SK-MEL-5 (cell line): ENCODE data around the gene PER3. TPM values are rescaled to one million over a fixed set of nuclear protein-coding genes. Genes with fewer than 3 reads are reported as not detected.
A peak's percentile ranks its signal among the peaks of the same experiment; 100 is the strongest.

Source experiments
- DNase-seq: peaks from one replicate; pipeline ENCODE4 v3.0.0-alpha.2; 2016; ENCODE audit warnings: low read depth, low spot score
- in situ Hi-C: cut with HindIII; loops from 2 replicates; pipeline ENCODE4 v1.10.0; 2016; ENCODE audit warnings: low sequenced_read_pairs, high pct_unique_total_duplicates, low pct_unique_long_range_greater_than_20kb
- polyA plus RNA-seq, 2 experiments: library from polyadenylated mRNA; depleted of rRNA; stranded (reverse); fragments of >200 nt; gene quantifications; 2 replicates each; pipeline ENCODE4 v1.2.3, GENCODE V29; 2015
- total RNA-seq: library from RNA; depleted of rRNA; stranded (reverse); fragments of >200 nt; shearing (Covaris generic); gene quantifications from 2 replicates; pipeline ENCODE4 v1.2.3, GENCODE V29; 2014; rRNA removed

The PER3 gene
- total RNA-seq = 8.8 and 9.4 TPM in 2 replicates
- 11.4 and 16.6 TPM in 2 replicates for polyA plus RNA-seq (2015; cell fraction: cytosol; rRNA removed)
- 27.9 and 38.6 TPM in 2 replicates for polyA plus RNA-seq (2015; cell fraction: nucleus; rRNA removed)

DNA sequence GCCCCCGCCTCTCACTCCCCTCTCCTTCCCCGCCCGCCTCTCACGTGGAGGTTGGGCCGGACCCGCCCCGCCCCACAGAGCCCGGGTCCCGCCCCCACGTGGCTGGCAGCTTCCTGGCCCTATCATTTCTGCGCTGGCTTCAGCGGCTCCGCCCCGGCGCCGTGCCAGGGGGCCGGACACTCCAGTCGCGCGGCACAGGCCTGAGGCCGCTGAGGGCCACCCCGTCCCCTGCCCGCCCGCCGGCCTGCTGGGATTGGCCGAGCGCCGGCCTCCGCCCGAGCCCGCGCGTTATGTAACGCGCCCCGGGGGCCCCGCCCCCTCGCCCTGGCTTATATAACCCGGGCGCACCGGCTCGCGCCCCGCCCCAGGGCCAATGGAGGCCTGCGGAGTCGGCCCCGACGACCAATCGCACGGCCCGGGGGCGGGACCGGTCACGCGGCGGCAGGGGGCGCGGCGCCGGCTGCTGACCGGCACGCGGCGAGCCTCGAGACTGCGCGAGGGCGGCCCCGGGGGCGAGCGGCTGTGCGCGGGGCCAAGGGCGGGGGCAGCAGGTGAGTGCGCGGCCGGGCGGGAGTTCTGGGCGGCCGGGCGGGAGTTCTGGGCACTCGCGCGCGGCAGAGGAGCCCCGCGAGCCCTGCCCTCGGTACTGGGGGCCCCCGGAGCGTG, at the start of gene PER3:
Gene PER3, plus strand, starts transcription at position 466 of the 666 bp plus-strand sequence. CDS start 587 bp downstream, outside the sequence.
- peak; percentile 94 for DNase-seq
- in situ Hi-C loops = no loop called here

DNA sequence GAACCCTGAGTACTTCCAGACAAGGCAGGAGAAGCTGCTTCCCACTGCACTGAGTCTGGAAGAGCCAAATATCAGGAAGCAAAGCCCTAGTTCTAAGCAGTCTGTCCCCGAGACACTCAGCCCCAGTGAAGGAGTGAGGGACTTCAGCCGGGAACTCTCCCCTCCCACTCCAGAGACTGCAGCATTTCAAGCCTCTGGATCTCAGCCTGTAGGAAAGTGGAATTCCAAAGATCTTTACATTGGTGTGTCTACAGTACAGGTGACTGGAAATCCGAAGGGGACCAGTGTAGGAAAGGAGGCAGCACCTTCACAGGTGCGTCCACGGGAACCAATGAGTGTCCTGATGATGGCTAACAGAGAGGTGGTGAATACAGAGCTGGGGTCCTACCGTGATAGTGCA, 46.0 kb upstream of the PER3 start:
- DNase-seq = no peak
- in situ Hi-C loops = no loop called here

DNA sequence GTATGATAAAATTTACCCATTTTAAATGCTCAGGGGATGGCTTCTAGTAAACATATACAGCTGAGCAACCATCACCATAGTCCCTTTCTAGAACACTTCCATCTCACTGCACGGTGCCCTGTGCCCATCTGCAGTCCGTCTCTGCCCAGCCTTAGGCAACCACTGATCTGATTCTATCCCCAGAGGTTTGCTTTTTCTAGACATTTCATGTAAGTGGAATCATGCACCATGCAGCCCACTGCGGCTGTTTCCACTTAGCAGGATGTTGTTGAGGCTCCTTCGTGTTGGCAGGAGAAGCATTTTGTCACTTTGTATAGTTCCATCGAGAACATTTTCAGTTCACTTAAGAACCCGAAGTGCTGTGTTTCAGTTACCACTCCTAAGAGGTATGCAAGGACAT, 40.7 kb upstream of the PER3 start:
- DNase-seq = no peak
- in situ Hi-C loops = no loop called here

DNA sequence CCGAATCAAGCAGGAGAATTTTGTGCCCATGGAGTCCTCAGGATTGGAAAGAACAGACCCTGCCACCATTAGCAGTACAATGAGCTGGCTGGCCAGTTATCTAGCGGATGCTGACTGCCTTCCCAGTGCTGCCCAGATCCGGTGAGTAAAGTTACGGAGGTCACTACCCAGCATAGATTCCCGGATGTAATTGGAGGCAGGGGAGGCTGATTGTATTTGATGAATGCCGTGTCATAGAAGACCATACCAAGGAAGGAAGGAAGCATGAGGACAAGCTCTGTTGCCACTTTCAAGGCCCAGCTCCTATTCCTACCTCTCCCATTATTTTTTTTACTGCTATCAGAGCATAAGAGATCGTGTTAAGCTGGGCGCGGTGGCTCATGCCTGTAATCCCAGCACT, 39.2 kb upstream of the PER3 start:
- in situ Hi-C loops = no loop called here
- DNase-seq = no peak

DNA sequence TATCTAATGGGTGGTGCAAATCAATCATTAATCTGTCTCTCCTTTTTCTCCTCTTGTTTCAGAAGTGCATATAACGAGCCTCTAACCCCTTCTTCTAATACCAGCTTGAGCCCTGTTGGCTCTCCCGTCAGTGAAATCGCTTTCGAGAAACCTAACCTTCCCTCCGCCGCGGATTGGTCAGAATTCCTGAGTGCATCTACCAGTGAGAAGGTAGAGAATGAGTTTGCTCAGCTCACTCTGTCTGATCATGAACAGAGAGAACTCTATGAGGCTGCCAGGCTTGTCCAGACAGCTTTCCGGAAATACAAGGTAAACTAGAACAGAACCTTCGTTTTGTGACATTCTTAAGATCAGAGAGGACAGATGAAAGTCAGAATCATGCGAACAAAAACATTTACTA, 38.3 kb upstream of the PER3 start:
- in situ Hi-C loops = no loop called here
- DNase-seq = no peak

DNA sequence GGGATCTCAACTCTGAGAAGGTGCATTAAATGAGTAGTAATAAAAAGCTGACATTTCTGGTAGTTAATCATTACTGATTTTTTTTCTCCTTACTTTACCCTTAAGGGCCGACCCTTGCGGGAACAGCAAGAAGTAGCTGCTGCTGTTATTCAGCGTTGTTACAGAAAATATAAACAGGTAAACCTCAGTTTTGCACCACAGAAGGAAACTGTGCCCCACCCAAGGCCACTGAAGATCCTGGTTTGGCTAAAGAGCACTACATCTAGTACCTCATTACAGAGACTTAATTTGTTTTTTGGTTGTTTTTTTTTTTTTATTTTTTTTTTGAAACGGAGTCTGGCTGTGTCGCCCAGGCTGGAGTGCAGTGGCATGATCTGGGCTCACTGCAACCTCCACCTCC, 36.5 kb upstream of the PER3 start:
- in situ Hi-C loops = no loop called here

DNA sequence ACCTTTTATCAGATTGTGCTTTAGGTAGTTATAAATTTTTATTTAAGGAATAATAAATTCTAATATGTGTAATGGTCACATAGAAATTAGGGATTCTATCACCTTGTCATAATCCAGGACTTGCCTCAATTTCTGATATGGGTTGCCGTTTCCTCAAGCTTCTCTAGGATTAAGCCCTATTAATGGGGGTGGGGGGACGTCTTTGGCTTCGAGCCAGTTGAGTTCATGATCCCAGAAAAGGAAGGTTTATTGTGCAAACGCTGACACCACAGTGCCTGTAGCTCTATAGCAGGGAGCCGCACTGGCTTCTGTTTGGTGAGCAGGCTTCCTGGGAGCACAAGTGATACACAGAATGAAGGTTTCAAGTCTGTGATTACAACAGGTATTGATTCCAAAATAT, 35.0 kb upstream of the PER3 start:
- DNase-seq = no peak
- in situ Hi-C loops = no loop called here

More for the DNA sequence above, 36.5 kb upstream of the PER3 start:
- DNase-seq = no peak

DNA sequence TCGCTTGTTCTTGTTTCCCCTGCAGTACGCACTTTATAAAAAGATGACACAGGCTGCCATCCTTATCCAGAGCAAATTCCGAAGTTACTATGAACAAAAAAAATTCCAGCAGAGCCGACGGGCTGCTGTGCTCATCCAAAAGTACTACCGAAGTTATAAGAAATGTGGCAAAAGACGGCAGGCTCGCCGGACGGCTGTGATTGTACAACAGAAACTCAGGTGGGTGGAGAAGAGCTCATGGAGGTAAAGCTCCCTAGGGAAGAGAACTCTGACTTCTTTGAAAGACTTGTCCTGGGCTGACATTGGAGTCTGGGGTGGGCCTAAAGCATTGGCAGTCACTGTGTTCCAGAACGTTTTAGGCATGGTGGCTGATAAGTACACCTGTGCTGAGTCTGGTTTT, 32.9 kb upstream of the PER3 start:
- DNase-seq = no peak
- in situ Hi-C loops = no loop called here

DNA sequence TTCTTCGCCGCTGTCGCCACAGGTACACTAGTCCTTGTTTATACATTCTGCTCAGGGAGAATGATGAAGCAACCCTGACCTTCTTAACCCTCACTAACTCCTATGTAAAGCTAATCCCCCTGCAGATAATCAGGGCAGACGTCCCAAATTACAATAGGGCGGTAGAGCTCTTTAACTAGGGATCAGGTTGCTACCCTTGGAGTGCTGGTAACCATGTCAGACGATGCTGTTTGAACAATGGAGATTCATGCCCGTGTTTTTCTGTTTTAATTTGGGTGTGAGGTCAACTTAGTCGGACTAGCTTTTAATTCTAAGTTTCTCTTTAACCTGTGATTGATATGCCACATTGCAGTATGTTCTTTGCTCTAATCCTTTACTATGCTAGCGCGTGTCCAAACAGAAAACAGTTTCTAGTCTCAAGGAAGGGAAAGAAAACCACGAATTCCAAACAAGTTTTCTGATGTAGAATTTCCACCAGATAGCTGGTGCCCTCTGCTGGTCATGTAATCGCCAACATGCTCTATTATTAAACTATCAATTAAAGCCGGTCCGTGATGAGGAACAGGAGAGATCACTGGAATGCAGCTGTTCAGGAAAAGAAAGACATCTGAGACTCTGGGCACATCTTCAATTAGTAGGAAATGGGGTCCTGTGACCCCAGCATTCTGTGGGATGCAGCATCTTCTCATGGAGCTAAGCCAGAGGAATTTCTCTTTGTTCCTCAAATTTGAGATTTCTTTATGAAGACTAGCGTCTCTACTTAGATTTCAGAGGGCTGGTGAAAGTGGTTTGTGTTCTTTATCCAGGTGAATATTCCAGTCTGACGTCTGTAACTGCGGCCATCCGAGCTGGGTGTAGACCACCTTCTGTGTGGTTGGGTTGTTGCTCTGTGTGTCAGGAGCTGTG, 31.3 kb upstream of the PER3 start:
- in situ Hi-C loops = no loop called here
- DNase-seq = peak; percentile 70

DNA sequence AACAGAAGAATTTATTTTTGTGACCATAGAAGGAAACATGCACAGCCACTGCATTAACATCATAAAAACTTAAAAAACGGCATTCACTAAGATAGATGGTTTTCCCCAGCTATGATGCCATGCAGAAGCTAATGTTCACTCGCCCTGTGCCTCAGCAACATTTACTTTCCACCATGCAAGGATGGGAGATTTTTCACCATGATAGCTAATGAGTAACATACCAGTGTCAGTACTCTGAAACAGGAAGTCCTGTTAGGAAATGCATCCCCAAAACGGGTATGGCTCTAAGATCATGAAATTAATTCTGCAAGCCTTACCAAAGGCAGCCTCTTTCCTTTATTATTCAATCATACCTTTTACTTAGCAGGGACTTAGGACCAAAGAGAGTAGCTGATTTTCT, 30.4 kb upstream of the PER3 start:
- DNase-seq = no peak
- in situ Hi-C loops = no loop called here

DNA sequence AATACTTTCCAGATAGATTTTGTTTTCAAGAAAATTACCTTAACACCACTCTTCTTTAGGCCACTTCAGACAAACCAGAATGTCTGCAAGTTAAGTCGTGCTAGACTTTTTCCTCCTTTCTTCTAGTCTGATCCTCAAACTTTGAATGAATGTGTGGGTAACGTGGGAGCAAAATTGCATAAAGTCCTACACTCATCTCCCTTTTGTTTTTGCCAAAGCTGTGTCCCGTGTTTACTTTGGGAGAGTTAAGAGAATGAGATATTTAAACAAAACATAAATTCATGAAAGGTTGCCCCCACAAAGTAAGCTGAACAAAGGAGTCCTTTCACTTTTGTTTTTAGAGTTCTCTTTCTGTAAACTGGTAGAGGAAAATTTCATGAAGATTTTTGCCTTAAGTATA, 29.9 kb upstream of the PER3 start:
- peak; percentile 36 for DNase-seq
- in situ Hi-C loops = no loop called here

DNA sequence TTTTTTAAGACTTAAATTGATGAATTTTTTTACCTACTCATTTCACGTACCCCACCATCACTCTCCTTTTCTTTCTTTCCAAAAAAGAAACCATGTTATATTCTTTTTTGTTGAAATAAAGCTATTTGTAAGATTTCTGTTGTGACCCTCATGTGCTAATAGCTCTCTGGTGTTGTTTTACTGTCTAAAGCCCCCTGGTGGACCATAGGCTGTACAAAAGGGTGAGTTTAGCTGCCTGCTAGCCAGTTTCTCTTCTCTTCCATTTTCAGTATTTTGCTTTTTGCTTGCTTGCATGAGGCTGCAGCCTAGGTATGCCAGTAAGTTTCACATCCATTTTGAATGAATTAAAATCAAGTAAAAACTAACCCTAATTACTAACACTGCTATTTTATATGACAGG, 28.6 kb upstream of the PER3 start:
- DNase-seq = peak; percentile 64
- in situ Hi-C loops = no loop called here

DNA sequence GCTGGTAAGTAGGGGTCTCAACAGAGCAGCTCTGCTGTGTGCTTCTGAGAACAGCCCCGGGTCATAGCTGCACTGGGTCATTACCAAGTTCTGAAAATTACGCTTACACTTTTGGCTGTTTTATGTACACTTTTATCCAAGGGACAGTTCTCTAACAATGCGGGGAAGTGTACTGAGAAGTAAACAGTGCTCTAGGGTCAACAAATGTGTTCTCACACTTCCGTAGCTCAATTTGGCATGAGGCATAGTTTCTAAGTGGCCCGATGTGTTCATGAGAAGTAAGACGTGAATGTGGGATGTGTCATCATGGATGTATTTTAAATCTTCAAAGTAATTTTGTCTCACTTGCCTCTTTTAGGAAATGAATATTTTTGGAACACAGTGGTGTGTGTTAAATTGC, 23.8 kb upstream of the PER3 start:
- no peak for DNase-seq
- in situ Hi-C loops = no loop called here

DNA sequence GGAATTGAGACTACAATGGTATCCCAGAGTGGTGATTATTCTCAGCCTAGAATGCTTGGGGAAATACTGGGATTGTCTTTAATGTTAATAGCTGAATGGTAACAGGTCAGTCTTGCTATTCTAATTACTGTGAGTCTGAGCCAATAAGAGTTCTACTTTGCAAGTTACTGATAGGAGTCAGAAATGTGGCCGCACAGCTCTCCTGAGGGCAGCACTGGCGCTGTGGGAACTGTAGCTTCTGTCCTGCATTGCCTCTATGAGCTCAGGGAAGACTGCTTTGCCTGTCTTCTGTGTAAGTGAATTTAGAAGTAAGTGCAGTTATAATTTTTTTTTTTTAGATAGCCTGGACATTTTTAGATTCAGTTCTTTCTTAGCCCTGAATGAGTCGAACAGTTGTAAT, 23.0 kb upstream of the PER3 start:
- no peak for DNase-seq
- in situ Hi-C loops = no loop called here

DNA sequence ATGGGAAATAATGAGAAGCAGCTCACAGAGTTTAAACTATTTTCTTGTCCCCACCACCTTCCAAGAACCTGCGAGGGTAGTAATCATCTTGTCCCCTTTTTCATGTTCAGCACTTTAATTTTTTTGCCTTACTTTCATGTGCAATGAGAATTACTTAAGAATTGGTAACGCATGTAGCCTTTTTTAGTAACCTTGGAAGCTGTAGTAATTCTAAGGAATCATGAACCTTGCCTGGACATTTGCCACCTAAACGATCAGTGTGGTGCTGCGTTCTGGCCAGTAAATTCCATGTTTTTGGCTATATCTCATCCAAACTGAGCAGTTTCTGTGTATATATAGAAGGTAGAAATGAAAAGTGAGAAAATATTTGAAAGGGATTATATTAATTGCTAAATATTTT, 16.9 kb upstream of the PER3 start:
- no peak for DNase-seq
- in situ Hi-C loops = no loop called here

DNA sequence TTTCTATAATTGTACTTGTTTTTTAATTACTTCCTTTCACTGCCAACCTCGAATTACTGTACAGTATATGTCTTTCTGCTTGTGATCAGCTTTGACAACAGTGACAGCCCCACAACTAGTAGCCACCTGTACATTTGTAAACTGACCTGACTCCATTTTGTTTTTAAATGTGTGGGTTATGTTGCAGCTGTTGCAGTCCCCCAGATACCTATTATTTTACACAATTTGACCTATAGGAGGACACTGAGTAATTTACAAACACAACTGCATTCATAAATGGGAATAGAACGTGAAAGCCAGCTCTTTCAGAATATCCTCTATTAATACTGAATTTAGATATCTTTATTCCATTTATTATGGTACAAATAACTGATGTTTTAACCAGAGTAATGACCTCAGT, 15.5 kb upstream of the PER3 start:
- in situ Hi-C loops = no loop called here
- no peak for DNase-seq

DNA sequence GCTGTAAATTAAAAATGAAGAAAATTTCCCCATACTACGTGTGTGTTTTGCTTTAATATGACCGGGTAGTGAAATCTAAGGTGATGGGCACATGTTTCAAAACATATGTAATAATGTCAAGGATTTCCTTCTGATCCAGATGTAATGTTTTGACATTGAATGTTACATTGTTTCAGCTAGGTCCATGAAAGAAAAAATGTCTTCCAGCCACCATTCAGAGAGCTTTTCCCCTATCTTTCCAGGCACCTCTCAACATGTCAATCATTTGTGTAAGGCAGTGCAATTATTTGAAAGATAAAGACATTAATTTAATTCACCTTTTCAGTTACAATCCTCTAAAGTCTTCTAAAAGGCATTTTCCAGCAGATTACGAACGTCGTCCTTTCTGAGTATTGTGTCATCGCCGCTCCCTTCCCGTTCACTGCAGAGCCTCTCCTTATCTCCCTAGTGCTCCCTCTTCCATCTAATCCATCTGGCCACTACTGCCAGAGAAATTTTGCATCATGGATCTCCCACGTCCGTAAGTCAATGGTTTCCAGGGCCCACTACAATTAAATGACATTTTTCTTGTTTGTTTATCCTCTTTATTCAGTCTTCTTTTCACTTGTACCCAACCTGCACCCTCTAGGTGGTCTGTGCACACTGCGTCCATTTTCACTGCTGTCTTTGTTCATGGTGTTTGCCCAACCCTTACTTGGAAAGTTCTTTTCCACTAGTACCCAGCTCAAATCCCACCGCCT, 14.2 kb upstream of the PER3 start:
- in situ Hi-C loops = no loop called here
- DNase-seq = no peak

DNA sequence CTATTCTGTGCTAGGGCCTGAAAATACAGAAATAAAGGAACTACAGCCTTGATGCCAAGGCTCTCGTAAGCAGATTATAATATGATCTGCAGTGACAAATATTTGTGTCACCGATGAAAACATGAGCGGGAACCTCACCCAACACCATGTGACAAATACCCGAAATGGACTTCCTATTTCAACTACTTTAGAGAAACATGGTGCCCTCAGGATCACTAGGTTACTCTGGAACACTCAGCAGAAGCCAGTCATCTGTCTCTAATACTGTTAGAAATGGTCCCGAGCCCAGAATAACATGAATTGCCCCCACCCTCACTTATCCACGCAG, 13.5 kb upstream of the PER3 start:
- in situ Hi-C loops = no loop called here
- no peak for DNase-seq
